IPS DF 19.7 (cell line): ENCODE data around the gene BLMH.
"Not testable (repeated sequence)": the region's sequence is repeated elsewhere in the genome, so short reads cannot be mapped to it uniquely, and the experiment has no call there.

Experiments used
- DNase-seq: peaks from one replicate; pipeline ENCODE4 v3.0.0-alpha.2; 2013; ENCODE audit warnings: low read depth, low spot score

The BLMH gene

GRCh38 chr17:30228011-30228410 is 63.7 kb downstream of the BLMH start:
- no peak for DNase-seq

GRCh38 chr17:30226878-30227277 is 64.9 kb downstream of the BLMH start:
- DNase-seq: no peak

GRCh38 chr17:30225919-30226553 is 65.7 kb downstream of the BLMH start:
- DNase-seq: no peak

GRCh38 chr17:30225112-30225511 is 66.6 kb downstream of the BLMH start:
- DNase-seq: no peak

- no peak for DNase-seq
These were observed 67.3 kb downstream of the BLMH start for GRCh38 chr17:30224419-30224960.

- DNase-seq: no peak
These were observed 69.0 kb downstream of the BLMH start for GRCh38 chr17:30222721-30223175.

- no peak for DNase-seq
These were observed 69.5 kb downstream of the BLMH start for GRCh38 chr17:30222251-30222650.

- DNase-seq: no peak
These were observed 70.4 kb downstream of the BLMH start for GRCh38 chr17:30221346-30221745.

GRCh38 chr17:30220414-30220813 is 71.3 kb downstream of the BLMH start:
- no peak for DNase-seq

GRCh38 chr17:30219833-30220232 is 71.9 kb downstream of the BLMH start:
- no peak for DNase-seq

GRCh38 chr17:30219315-30219714 is 72.4 kb downstream of the BLMH start:
- no peak for DNase-seq

- no peak for DNase-seq
These were observed 72.9 kb downstream of the BLMH start for GRCh38 chr17:30218799-30219198.

GRCh38 chr17:30217746-30218245 is 73.9 kb downstream of the BLMH start:
- DNase-seq: no peak

GRCh38 chr17:30217054-30217453 is 74.7 kb downstream of the BLMH start:
- DNase-seq: no peak

GRCh38 chr17:30212750-30213149 is 79.0 kb downstream of the BLMH start:
- DNase-seq: no peak

GRCh38 chr17:30211371-30211770 is 80.4 kb downstream of the BLMH start:
- no peak for DNase-seq

GRCh38 chr17:30210901-30211300 is 80.8 kb downstream of the BLMH start:
- DNase-seq: no peak

GRCh38 chr17:30210366-30210765 is 81.4 kb downstream of the BLMH start:
- no peak for DNase-seq

- no peak for DNase-seq
These were observed 81.8 kb downstream of the BLMH start for GRCh38 chr17:30209930-30210329.

GRCh38 chr17:30208214-30208613 is 83.5 kb downstream of the BLMH start:
- DNase-seq: no peak

- no peak for DNase-seq
These were observed 84.1 kb downstream of the BLMH start for GRCh38 chr17:30207655-30208054.

GRCh38 chr17:30203471-30203981 is 88.2 kb downstream of the BLMH start:
- peak; percentile 38 for DNase-seq

GRCh38 chr17:30200656-30201055 is 91.1 kb downstream of the BLMH start:
- not testable (repeated sequence) for DNase-seq
